K562 treated with DMSO at 1 percent for 4 hours (cell line): Measurements from ENCODE around the gene GIMAP7. TPM values are rescaled to one million over a fixed set of nuclear protein-coding genes. Genes with fewer than 3 reads are reported as not detected.

Experiments
- total RNA-seq: library from RNA; unstranded; fragments of 300-600 nt; gene quantifications from 2 replicates; pipeline ENCODE4 v1.2.3, GENCODE V29; 2022; ENCODE audit not compliant: insufficient read depth

The GIMAP7 gene
- total RNA-seq: not detected in 2 replicates

DNA sequence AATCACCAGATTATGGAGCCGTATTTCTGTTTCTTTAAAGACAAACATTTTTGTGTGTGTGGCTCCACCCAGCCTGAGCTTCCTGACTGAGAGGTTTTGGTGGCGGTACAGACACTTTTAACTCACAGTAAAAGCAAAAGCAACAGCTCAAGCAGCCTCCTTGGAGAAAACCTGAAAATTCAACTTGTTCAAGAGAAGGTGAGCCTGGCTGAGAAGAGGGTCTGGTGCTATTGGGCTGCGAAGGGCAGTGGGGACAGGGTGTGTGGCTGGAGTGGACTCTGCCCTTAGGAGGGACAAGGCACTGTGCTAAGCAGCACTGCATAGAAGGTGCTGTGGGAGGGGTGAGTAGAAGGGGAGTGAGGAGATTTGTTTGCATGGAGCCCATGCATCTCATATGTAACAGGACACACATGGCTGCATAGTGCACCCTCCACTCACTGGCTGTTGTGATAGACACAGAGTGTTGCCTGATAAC is at the start of gene GIMAP7:
Gene GIMAP7, plus strand, starts transcription at position 125 of the 475 bp plus-strand sequence. CDS start 5,103 bp downstream, outside the sequence.

DNA sequence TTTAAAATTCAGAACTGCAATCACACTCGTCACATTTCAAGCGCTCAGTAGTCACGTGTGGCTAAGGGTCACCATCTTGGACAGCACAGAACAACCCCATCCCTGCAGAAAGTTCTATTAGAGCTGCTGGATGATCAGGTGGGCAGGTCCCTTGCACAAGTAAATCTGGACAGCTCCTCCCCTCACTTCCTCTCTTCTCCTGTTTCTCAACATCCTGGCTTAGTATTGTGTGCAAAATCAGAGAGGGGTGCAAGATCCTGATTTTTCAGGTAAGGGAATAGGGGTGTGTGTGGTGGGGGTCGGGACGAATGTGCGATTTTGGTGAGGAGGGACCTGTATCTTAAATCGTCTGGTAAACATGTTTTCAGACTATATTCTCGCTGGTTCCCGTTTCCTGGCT is 52.5 kb downstream of the GIMAP7 start, which contains the start of gene GIMAP4:
Gene GIMAP4, plus strand, starts transcription at position 222 of the 400 bp plus-strand sequence. CDS start 2,512 bp downstream, outside the sequence.

Other genes with a start within 250 kb of the GIMAP7 start
- 103 and 232 TPM in 2 replicates for gene LRRC61, start 191.5 kb upstream of the GIMAP7 start, total RNA-seq
- gene ACTR3C, start 191.3 kb upstream of the GIMAP7 start, total RNA-seq: 13.1 and 15.2 TPM in 2 replicates
- gene RARRES2, start 173.2 kb upstream of the GIMAP7 start, total RNA-seq: 0.67 TPM in 1 of 2 replicates, not detected in the other
- gene REPIN1, start 146.1 kb upstream of the GIMAP7 start, total RNA-seq: 292 and 356 TPM in 2 replicates
- gene ZNF775, start 135.5 kb upstream of the GIMAP7 start, total RNA-seq: 24.8 and 32.2 TPM in 2 replicates
- gene GIMAP8, start 64.2 kb upstream of the GIMAP7 start, total RNA-seq: not detected in 2 replicates
- gene GIMAP4, start 52.5 kb downstream of the GIMAP7 start, total RNA-seq: not detected in 2 replicates
- gene GIMAP6, start 117.5 kb downstream of the GIMAP7 start, total RNA-seq: 0.17 TPM in 1 of 2 replicates, not detected in the other
- gene GIMAP2, start 170.8 kb downstream of the GIMAP7 start, total RNA-seq: 2.2 and 3.3 TPM in 2 replicates
- gene GIMAP1, start 201.7 kb downstream of the GIMAP7 start, total RNA-seq: not detected in 2 replicates
- 0.55 and 0.70 TPM in 2 replicates for gene GIMAP5, start 222.5 kb downstream of the GIMAP7 start, total RNA-seq